SK-N-SH treated with all-trans-retinoic acid at 6 μM for 48 hours (cell line): Measurements from ENCODE around the gene ICAM3.

Experiments used
- ARNTL ChIP-seq: fragments of 450-650 bp; formaldehyde crosslinking; IDR thresholded peaks from 2 replicates; pipeline ENCODE4 v1.5.0; 2020; ENCODE audit warnings: low read depth, mild to moderate bottlenecking, moderate library complexity, borderline replicate concordance
- BACH2 ChIP-seq: fragments of 250-450 bp; sonication (Bioruptor Pico); IDR thresholded peaks from 2 replicates; pipeline ENCODE4 v1.9.0; 2021; ENCODE audit warnings: mild to moderate bottlenecking, borderline replicate concordance
- CREB5 ChIP-seq: fragments of 250-450 bp; sonication (Bioruptor Pico); IDR thresholded peaks from 2 replicates; pipeline ENCODE4 v1.5.1; 2020; ENCODE audit warnings: low read depth, mild to moderate bottlenecking, moderate library complexity
- CSRNP3 ChIP-seq: fragments of 250-450 bp; sonication (Bioruptor Pico); IDR thresholded peaks from 2 replicates; pipeline ENCODE4 v1.5.1; 2021; ENCODE audit warnings: mild to moderate bottlenecking, moderate library complexity
- PATZ1 ChIP-seq: fragments of 250-450 bp; sonication (Bioruptor Pico); IDR thresholded peaks from 2 replicates; pipeline ENCODE4 v1.8.0; 2020; ENCODE audit warnings: mild to moderate bottlenecking, moderate library complexity, borderline replicate concordance
- TOX ChIP-seq: fragments of 250-450 bp; sonication (Bioruptor Pico); IDR thresholded peaks from 2 replicates; pipeline ENCODE4 v1.8.0; 2021; ENCODE audit warnings: mild to moderate bottlenecking, moderate library complexity, borderline replicate concordance

GRCh38 chr19:10328558-10329429 is 10.6 kb downstream of the ICAM3 start:
- TF ChIP-seq ARNTL (CRISPR knock-in tag) (no peak), CREB5 (CRISPR knock-in tag) (no peak), PATZ1 (CRISPR knock-in tag) (no peak), CSRNP3 (CRISPR knock-in tag) (no peak), TOX (CRISPR knock-in tag) (no peak), BACH2 (CRISPR knock-in tag) (no peak)
